SK-N-SH (cell line): Measurements from ENCODE around the gene CALML6.

Experiments used
- EP300 ChIP-seq, 2 experiments: IDR thresholded peaks; 2 replicates each; pipeline versions ENCODE4 v1.4.0 to v1.6.1; 2012; ENCODE audit warnings: borderline replicate concordance in 1 of 2, low read depth in 1 of 2, low read length in 1 of 2
- FOXJ3 ChIP-seq: sonication (generic); formaldehyde crosslinking; IDR thresholded peaks from 2 replicates; pipeline ENCODE4 v1.5.1; 2020; ENCODE audit warnings: mild to moderate bottlenecking, missing genetic modification reagents
- GATA2 ChIP-seq: sonication (generic); formaldehyde crosslinking; IDR thresholded peaks from 2 replicates; pipeline ENCODE4 v1.5.0; 2020; ENCODE audit warnings: mild to moderate bottlenecking, missing genetic modification reagents
- POLR2AphosphoS5 ChIP-seq: IDR thresholded peaks from 2 replicates; pipeline ENCODE4 v1.6.1; 2012; ENCODE audit warnings: low read depth, low read length
- RAD21 ChIP-seq: IDR thresholded peaks from 2 replicates; pipeline ENCODE4 v1.6.1; 2012; ENCODE audit warnings: mild to moderate bottlenecking, low read length
- TAF1 ChIP-seq: IDR thresholded peaks from 2 replicates; pipeline ENCODE4 v1.6.1; 2012; ENCODE audit warnings: low read depth, mild to moderate bottlenecking, low read length, moderate library complexity, borderline replicate concordance
- TF ChIP-seq, protein P1 (sequence below): fragments of 200-600 bp; sonication (generic); IDR thresholded peaks from 2 replicates; pipeline ENCODE4 v1.6.1; 2017; ENCODE audit warnings: antibody characterized with exemption, mild to moderate bottlenecking, moderate library complexity
- TF ChIP-seq, protein P2 (sequence below): IDR thresholded peaks from 2 replicates; pipeline ENCODE4 v1.6.1; 2012; ENCODE audit warnings: mild to moderate bottlenecking, low read depth, low read length, moderate library complexity

DNA sequence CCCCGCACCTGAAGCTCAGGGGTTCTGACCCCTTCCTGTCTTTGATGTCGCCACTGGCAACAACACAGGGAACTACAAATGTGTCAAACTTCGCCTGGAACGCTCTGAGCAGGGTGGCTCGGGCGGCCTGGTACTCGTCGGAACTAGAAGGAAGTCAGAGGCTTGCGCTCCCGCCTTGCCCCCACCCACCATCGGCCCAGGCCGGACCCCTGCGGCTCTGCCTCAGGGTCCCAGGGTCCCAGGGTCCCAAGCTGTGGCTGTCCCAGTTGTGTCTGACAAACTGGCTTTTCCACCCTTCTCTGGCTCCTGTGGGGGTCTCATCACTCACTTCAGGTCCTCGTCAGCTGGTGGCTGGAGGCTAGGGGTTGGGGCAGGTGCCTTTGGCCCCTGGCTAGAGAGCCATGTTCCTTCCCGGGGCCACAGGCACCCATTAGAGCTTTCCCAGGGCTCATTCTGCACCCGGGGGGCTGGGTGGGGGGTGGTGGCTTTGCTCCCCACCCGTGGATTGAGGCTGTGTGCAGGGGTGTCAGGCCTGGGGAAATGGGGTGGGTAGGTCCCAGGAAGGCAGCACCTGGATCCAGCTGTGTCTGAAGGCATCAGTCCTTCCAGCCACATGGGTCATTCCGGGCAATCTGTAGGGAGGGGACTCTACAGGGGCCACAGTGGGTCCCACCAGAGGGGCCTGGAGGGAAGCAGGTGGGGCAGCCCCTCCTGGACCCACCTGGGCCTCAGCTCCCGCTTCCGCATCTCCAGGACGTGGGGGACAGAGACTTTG is 12.0 kb downstream of the CALML6 start:
- TF ChIP-seq POLR2AphosphoS5 = no peak
- no peak for TF ChIP-seq RAD21
- TF ChIP-seq, protein P1, sequence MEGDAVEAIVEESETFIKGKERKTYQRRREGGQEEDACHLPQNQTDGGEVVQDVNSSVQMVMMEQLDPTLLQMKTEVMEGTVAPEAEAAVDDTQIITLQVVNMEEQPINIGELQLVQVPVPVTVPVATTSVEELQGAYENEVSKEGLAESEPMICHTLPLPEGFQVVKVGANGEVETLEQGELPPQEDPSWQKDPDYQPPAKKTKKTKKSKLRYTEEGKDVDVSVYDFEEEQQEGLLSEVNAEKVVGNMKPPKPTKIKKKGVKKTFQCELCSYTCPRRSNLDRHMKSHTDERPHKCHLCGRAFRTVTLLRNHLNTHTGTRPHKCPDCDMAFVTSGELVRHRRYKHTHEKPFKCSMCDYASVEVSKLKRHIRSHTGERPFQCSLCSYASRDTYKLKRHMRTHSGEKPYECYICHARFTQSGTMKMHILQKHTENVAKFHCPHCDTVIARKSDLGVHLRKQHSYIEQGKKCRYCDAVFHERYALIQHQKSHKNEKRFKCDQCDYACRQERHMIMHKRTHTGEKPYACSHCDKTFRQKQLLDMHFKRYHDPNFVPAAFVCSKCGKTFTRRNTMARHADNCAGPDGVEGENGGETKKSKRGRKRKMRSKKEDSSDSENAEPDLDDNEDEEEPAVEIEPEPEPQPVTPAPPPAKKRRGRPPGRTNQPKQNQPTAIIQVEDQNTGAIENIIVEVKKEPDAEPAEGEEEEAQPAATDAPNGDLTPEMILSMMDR = no peak
- TF ChIP-seq GATA2 (CRISPR knock-in tag) = no peak
- TF ChIP-seq TAF1 = no peak
- TF ChIP-seq FOXJ3 (CRISPR knock-in tag) = no peak
- TF ChIP-seq, protein P2, sequence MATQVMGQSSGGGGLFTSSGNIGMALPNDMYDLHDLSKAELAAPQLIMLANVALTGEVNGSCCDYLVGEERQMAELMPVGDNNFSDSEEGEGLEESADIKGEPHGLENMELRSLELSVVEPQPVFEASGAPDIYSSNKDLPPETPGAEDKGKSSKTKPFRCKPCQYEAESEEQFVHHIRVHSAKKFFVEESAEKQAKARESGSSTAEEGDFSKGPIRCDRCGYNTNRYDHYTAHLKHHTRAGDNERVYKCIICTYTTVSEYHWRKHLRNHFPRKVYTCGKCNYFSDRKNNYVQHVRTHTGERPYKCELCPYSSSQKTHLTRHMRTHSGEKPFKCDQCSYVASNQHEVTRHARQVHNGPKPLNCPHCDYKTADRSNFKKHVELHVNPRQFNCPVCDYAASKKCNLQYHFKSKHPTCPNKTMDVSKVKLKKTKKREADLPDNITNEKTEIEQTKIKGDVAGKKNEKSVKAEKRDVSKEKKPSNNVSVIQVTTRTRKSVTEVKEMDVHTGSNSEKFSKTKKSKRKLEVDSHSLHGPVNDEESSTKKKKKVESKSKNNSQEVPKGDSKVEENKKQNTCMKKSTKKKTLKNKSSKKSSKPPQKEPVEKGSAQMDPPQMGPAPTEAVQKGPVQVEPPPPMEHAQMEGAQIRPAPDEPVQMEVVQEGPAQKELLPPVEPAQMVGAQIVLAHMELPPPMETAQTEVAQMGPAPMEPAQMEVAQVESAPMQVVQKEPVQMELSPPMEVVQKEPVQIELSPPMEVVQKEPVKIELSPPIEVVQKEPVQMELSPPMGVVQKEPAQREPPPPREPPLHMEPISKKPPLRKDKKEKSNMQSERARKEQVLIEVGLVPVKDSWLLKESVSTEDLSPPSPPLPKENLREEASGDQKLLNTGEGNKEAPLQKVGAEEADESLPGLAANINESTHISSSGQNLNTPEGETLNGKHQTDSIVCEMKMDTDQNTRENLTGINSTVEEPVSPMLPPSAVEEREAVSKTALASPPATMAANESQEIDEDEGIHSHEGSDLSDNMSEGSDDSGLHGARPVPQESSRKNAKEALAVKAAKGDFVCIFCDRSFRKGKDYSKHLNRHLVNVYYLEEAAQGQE = no peak
- TF ChIP-seq EP300 (IDR thresholded peaks at IDR 0.05; ENCODE audit: borderline replicate concordance in 1 of 2, low read depth in 1 of 2, low read length in 1 of 2) = no peak
